ENCODE measurements around the gene GFRA3.

- TF ChIP-seq YY1 (IDR thresholded peaks at IDR 0.05; ENCODE audit: insufficient read depth, insufficient read length) (no peak), SUZ12 (IDR thresholded peaks at IDR 0.05; ENCODE audit: extremely low read depth, insufficient read depth, insufficient read length) (no peak)
These were observed 30.6 kb downstream of the GFRA3 start for GRCh38 chr5:138243794-138244193.

Data from NT2/D1 (cell line).